CD1c-positive myeloid dendritic cell (primary cell): Measurements from ENCODE around the gene SMYD4.
"Not testable (repeated sequence)": the region's sequence is repeated elsewhere in the genome, so short reads cannot be mapped to it uniquely, and the experiment has no call there.

Experiments used
- DNase-seq: peaks from one replicate; pipeline ENCODE4 v3.0.0-alpha.2; 2016; ENCODE audit errors: extremely low spot score

SMYD4 gene

GRCh38 chr17:1755827-1756262 is 73.9 kb downstream of the SMYD4 start:
- no peak for DNase-seq

- DNase-seq: no peak
Observed at GRCh38 chr17:1755252-1755826, 74.4 kb downstream of the SMYD4 start.

DNA sequence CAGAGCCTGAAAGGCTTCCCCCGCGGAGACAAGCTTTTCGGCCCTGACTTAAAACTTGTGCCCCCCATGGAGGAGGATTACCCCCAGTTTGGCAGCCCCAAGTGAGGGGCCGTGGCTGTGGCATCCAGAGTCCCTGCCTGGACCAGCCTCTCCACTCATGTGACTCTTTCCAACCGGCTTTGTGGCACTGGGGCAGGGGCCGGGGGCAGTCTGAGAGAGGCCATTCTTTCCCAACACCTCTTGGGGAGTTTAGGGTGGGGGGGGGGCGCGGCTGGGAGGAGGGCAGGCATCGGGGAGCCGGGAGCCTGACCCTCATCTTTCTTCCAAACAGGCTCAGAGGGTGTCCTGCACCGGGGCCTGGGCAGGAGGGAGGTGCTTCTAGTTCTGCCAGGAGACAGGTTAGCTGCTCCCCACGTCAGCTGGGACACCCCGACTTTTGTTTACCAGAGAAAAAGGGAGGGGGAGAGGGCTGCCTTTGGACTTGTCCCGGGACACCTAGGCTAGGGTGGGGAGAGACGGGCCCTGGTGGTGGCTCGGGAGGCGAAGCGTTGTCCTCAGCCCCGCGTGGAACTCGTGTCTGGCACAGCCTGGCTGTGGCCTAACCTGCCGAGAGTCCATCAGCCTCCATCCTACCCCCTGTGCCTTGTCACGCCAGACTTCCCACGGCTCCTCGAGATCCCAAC is 75.1 kb downstream of the SMYD4 start:
- no peak for DNase-seq

DNA sequence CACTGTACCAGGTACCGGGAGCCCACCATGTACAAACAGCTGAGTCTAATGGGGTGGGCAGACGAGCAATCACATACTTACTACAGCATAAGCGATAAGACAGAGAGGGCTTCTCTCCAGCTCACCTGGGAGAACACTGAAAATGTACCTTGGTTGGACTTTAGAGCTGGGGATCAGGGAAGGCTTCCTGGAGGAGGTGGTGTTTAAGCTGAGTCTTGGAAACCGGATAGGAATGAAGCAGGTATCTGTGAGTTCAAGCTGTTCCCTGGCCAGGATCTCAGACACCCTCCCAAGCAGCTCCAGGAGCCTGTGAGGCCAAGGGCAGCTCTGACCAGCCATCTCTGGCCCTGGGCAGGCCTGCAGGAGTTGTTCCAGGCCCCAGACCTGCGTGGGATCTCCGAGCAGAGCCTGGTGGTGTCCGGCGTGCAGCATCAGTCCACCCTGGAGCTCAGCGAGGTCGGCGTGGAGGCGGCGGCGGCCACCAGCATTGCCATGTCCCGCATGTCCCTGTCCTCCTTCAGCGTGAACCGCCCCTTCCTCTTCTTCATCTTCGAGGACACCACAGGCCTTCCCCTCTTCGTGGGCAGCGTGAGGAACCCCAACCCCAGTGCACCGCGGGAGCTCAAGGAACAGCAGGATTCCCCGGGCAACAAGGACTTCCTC is 75.8 kb downstream of the SMYD4 start:
- peak; percentile 71 for DNase-seq

- peak; percentile 70 for DNase-seq
Observed at GRCh38 chr17:1752425-1753262, 77.1 kb downstream of the SMYD4 start.

DNA sequence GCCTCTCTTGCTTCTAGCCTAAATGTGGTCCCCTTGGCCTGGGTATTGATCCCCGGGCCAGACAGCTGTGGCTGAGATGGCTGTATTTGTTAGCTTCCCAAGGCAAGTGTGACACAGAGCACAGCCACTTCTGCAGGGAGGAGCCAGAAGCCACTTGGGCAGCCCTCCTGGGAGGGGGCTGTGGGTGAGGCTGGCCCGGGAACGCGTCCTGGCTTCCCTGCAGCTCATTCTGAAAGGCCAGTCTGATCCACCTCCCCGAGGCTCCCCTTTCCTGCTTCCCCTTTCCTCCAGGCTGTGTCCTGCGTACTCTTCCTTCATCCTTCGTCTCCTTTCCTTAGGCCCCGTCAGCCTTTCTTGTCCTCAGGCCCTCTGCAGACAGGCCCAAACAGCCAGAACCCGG is 79.1 kb downstream of the SMYD4 start:
- peak; percentile 75 for DNase-seq

DNA sequence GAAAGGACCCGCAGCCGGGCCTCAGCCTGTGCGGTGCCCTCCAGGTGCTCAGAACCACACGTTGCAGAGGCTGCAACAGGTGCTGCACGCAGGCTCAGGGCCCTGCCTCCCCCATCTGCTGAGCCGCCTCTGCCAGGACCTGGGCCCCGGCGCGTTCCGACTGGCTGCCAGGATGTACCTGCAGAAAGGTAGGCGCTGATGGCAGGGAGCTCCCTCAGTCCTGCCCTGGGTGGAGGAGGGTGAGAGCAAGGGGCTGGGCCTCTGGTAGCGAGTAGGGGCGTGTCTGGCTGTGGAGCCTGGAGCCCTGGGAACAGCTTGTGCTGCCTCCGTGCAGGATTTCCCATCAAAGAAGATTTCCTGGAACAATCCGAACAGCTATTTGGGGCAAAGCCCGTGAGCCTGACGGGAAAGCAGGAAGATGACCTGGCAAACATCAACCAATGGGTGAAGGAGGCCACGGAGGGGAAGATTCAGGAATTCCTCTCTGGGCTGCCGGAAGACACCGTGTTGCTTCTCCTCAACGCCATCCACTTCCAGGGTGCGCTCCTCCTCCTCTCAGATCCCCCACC is 82.6 kb downstream of the SMYD4 start:
- no peak for DNase-seq

GRCh38 chr17:1745513-1746020 is 84.1 kb downstream of the SMYD4 start:
- DNase-seq: no peak

- no peak for DNase-seq
Observed at GRCh38 chr17:1744551-1745512, 84.9 kb downstream of the SMYD4 start.

- no peak for DNase-seq
Observed at GRCh38 chr17:1743088-1743439, 86.6 kb downstream of the SMYD4 start.

DNA sequence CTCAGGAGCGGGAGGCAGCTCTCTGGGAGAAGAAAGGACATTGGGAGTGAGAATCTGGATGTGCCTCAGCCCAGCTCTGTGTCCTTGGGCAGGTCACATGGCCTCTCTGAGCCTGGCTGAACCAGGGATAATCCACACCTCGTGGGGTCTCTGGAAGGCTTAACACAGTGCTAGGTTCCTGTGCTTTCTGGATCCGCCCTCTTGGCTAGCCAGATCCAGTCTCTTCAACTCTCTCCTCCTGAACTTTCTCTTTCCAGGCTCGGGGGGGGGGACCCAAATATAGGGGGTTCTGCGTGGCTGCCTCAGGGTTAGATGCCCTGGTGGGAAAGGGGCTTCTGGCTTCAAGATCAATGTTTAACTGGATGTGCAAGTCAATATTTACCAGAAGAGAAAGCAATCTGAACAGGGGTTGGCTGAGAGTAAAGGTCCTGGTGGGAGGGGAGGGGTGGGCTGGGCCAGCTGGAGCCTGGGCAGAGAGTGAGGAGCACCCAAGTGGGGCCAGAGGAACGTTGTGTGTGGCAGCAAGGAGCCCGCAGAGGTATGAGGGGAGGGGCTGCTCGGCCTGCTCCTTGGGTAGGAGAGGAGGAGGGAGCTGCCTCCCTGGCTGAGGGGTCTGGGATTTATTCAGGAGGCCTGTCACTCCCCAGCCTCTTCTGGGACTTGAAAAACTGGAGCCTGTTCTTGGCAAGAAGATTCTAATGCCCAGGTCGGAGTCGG is 87.2 kb downstream of the SMYD4 start, which contains the start of gene SERPINF2:
Gene SERPINF2, plus strand, starts transcription at position 501 of the 717 bp plus-strand sequence. CDS start 2,125 bp downstream, outside the sequence.
- DNase-seq: no peak

DNA sequence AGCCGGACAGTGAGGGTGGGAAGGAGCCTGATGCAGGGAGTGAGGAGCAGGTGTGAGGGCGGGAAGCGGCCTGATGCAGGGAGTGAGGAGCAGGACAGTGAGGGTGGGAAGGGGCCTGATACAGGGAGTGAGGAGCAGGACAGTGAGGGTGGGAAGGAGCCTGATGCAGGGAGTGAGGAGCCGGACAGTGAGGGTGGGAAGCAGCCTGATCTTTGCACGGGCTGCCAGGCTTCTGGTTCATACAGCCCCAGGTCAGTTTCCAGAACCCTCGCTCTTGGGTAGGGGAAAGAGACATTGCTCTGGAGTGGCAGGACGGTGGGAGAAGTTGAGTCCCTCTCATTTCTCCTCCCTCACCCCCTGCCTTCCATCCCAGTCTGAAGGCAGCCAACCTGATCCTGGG is 87.8 kb downstream of the SMYD4 start:
- DNase-seq: not testable (repeated sequence)

DNA sequence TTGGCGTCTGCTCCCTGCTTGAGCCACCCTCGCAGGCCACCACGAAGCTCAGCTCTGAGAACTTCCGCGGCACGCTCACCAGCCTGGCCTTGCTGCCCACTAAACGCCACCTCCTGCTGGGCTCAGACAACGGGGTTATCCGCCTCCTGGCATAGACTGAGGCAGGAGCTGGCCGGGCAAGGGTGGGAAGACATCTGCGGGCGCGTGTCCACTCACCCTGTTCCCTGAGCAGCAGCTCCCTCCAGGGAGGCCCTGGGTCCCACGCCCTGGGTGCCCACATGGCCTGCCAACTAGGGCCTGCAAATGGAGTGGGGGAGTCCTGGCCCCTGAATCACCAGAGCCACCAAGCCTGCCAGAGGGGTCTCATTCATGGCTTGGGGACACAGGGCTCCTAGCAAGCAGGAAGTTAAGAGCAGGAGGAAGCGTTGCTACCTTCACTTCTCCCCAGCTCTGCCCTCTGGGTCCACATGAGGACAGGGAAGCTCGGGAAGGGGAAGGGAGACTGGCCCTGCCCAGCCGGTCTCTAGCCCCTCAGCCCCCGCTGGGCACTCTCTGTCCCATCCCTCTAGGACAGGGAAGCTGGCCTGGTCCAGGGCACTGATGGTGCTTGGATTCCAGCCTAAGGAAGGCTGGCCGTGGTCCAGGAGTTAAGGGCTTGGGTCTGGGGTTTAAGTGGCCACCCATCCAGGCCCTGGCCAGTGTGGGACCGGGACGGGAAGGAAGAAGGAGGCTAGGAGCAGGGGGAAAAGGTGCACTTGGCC is 92.0 kb downstream of the SMYD4 start:
- DNase-seq: peak; percentile 62

DNA sequence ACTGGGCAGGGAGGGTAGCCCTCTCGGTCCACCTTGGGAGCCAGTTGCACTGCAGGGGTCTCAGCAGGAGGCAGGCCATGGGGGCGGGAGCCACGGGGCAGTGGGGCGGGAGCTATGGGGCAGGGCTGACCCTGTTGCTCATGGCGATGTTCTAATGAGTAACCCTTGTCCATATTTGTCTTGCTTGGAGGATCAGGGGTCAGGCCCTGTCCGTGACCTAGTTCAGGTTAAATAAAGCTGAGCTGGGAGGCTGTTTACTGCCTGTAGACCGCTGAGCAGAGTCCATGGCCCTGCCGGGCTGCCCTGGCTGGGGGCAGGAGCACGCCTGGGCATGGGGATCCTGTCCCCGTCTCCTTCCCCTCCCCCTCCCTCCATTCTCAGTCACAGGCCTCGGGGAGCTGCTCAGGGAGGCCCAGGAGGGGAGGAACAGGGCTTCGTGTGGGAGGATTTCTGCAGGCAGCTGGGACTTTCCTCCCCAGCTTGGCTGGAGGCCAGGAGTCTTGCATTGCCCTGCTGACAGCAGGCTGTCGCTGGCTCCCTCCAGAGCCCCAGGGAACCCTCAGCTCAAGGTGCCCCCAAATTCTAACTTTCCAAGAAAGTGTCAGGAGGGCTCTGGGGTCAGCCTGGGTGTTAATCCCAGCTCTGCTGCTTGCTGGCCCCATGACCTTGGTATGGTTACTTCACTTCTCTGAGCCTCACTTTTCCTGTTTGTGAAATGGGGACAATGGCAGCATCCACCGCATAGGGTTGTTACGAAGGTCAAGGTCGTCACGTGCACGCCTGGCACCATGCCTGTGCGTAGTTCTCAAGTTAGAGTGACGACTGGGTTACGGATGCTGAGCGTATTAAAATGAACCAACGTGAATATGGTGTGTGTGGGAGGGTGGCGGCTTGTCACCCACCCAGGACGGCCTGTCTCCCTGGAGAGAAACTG is 93.1 kb downstream of the SMYD4 start:
- peak; percentile 96 for DNase-seq

DNA sequence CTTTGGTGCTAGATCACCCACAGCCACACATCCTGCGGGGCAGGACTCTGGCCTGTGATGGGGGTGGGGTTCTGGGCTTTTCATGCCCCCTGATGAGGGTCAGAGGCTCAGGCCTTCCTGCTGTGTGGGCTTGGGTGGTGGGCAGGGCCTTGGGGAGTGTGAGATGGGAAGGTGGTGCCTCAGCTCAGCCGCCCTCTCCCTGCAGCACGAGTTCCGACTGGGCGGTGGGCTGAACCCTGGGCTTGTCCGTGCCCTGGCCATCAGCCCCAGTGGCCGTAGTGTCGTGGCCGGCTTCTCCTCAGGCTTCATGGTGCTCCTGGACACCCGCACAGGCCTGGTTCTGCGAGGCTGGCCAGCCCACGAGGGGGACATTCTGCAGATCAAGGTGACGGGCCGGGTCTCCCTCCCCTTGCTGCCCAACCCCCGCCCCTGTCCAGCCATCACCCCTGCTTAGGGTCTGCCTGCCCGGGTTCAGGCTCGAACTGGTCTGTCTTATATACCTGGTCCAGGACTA is 93.8 kb downstream of the SMYD4 start:
- DNase-seq: no peak

GRCh38 chr17:1735418-1735817 is 94.3 kb downstream of the SMYD4 start:
- DNase-seq: no peak

DNA sequence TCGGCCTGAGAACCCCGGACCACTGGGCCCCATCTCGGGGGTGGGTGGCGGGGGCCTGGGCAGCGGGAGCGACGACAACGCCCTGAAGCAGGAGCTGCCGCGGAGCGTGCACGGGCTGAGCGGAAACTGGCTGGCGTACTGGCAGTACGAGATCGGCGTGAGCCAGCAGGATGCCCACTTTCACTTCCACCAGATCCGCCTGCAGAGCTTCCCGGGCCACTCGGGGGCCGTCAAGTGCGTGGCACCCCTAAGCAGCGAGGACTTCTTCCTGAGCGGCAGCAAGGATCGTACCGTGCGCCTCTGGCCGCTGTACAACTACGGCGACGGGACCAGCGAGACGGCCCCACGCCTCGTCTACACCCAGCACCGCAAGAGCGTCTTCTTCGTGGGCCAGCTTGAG is 95.9 kb downstream of the SMYD4 start:
- no peak for DNase-seq

- no peak for DNase-seq
Observed at GRCh38 chr17:1732833-1733321, 96.8 kb downstream of the SMYD4 start.
